Activated T-helper 1 cell treated with anti-CD3 and anti-CD28 coated beads, Interleukin-12 subunit alpha, Interleukin-12 subunit beta, Interleukin-2, Interleukin-4 antibody, amounts not matched to agents 30 ng/mL and 10 ng/mL and 1 ng/mL, durations not matched to agents 14 hours and 24 hours and 36 hours (primary cell): ENCODE results near the gene PRLH. TPM values are rescaled to one million over a fixed set of nuclear protein-coding genes. Genes with fewer than 3 reads are reported as not detected.

Experiments used
- DNase-seq: peaks from one replicate; pipeline ENCODE4 v3.0.0; 2021; ENCODE audit warnings: low spot score
- H3K27ac Mint-ChIP-seq: one replicate; pipeline ENCODE4 v1.8.0; 2021; ENCODE audit warnings: mild to moderate bottlenecking, mixed read lengths
- H3K27me3 Mint-ChIP-seq: one replicate; pipeline ENCODE4 v1.8.0; 2022; ENCODE audit warnings: mild to moderate bottlenecking, moderate library complexity, mixed read lengths; ENCODE audit not compliant: insufficient read depth
- H3K36me3 Mint-ChIP-seq: one replicate; pipeline ENCODE4 v1.8.0; 2021; ENCODE audit warnings: low read depth, mixed read lengths
- H3K4me1 Mint-ChIP-seq: one replicate; pipeline ENCODE4 v1.8.0; 2021; ENCODE audit warnings: low read depth, mixed read lengths
- H3K4me3 Mint-ChIP-seq: one replicate; pipeline ENCODE4 v1.8.0; 2021; ENCODE audit warnings: mild to moderate bottlenecking, moderate library complexity, mixed read lengths
- H3K9me3 Mint-ChIP-seq: one replicate; pipeline ENCODE4 v1.8.0; 2021; ENCODE audit warnings: mixed read lengths
- intact Hi-C: fragments of 100-400 bp; cut with micrococcal nuclease; formaldehyde crosslinking; loops from one replicate; pipeline ENCODE4 v1.15.1; 2024
- total RNA-seq: library from RNA; stranded (reverse); gene quantifications from 2 replicates; pipeline ENCODE4 v1.2.3, GENCODE V29; 2022

Gene PRLH
- total RNA-seq, 1 donor from 2014 or later: not detected

DNA sequence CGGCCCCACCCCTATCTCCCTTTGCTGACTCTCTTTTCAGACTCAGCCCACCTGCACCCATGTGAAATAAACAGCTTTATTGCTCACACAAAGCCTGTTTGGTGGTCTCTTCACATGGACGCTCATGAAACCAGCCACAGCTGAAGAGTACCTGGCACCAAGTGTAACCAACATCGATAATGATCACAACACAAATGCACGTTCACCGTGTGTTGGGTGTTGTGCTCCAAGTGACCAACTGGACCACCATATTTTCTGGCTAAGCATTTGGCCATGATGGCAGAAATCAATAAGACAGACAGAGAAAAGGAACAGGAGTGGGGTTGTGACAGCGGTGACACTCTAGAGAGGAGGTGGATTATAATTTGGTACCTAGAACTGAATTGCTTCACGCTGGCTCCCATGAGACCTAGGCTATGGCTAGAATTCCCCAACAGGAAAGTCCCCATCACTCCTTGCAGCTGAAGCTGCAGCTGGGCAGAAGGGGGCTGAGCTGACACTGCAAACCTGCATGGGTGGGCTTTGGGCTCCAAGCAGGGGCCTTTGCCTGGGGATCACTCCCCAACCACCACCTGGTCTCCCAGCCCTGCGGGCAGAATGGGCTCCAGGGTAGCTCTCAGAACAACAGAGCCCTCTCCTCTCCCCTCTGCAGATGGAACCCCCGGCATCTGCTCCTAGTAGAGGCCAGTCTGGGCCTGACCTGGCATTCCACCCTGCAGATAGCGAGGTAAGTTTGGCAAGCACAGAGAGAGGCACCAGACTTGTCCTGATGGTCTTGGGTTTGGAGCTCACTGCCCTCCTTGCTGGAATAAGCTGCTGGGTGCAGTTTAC lies 46.4 kb downstream of the PRLH start:
- no peak overlapping the region for H3K27ac Mint-ChIP-seq
- intact Hi-C loops: no loop called here
- DNase-seq: no peak
- H3K4me3 Mint-ChIP-seq: no peak overlapping the region
- no peaks in the 10 kb centered on the region for H3K36me3 Mint-ChIP-seq
- H3K4me1 Mint-ChIP-seq: peaks cover 17% of the 10 kb centered on the region
- H3K27me3 Mint-ChIP-seq: peaks cover 7% of the 10 kb centered on the region
- H3K9me3 Mint-ChIP-seq: no peaks in the 10 kb centered on the region

DNA sequence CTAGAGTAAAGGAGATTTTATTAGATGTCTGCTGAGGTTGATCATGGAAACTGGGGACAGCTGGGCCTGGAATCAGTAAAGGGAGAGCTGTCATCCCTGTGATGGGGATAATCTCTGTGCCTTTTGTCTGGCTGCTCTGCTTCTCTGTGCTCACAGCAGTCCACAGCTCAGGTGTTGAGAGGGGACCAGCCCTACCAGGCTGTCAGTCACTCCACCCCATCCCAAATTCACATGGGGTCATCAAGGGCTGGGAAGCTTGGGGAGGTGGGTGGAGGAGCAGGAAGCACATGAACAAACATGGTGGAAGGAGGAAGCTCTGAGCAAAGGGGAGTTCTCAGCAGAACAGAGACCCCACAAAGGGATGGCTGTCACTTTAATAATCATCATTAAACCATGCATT lies 47.3 kb downstream of the PRLH start:
- H3K36me3 Mint-ChIP-seq: no peaks in the 10 kb centered on the region
- H3K4me1 Mint-ChIP-seq: peaks cover 22% of the 10 kb centered on the region
- peaks cover 9% of the 10 kb centered on the region for H3K27me3 Mint-ChIP-seq
- no peak overlapping the region for H3K27ac Mint-ChIP-seq
- intact Hi-C loops: no loop called here
- H3K4me3 Mint-ChIP-seq: no peak overlapping the region
- H3K9me3 Mint-ChIP-seq: no peaks in the 10 kb centered on the region
- DNase-seq: no peak

DNA sequence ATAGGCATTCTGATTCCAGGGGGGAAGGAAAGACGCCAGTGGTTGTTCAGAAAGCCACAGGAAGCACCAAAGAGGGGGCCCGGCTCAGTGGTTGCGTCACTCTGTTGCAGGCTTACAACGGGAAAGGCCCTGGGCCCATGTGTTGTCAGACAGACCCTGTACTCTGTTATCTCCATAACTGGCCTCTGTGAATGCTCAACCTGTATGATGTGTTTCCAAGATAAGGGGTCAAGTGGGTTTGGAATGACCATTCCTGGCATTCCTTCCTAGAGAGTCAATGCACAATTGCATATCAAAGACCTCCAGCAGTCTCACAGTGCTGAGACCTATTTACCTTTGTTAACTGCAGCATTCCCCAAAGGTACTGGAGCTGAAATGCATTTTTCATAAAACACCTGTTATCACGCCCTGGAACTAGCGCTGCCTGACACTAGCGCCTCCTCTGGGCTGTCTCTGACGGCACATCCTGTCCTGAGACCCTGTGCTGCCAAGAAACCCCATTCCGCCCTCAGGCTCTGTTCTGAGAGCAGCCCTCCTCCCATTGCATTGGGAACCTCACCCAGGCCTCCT lies 47.9 kb downstream of the PRLH start:
- Mint-ChIP-seq H3K4me3 (no peak overlapping the region), H3K27me3 (peaks cover 9% of the 10 kb centered on the region), H3K27ac (no peak overlapping the region), H3K4me1 (peaks cover 22% of the 10 kb centered on the region), H3K9me3 (no peaks in the 10 kb centered on the region), H3K36me3 (no peaks in the 10 kb centered on the region)
- intact Hi-C loops: no loop called here
- no peak for DNase-seq

DNA sequence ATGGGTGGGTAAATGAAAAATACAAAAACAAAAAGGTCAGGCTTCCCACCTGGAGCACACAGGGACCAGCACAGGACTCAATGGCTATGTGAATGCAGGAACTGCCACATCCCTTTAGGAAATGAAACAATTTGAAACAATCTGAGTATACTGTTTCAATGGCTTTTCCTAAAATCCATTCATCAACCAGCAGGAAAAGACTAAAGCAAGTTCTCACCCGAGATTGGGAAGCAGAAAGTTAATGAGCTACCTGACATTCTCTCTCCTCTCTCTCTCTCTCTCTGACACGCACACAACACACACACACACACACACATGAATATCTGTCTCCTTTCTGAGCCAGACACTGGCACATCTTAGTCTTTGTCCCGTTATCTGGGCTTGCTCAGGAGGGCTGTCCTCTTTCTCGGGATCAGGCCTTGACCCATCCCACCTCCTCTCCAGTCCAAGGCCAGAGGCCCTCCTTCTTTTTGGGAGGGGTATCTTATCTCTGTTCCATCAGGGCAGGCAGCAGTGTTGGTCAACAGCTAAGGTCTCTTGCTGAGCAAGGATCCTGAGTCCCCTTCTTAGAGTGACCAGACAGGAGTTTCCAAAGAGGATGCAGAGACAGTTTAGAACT lies 49.4 kb downstream of the PRLH start:
- intact Hi-C loops: no loop called here
- Mint-ChIP-seq H3K36me3 (no peaks in the 10 kb centered on the region), H3K4me1 (peaks cover 22% of the 10 kb centered on the region), H3K27me3 (peaks cover 7% of the 10 kb centered on the region), H3K4me3 (no peak overlapping the region), H3K27ac (no peak overlapping the region), H3K9me3 (no peaks in the 10 kb centered on the region)
- no peak for DNase-seq

DNA sequence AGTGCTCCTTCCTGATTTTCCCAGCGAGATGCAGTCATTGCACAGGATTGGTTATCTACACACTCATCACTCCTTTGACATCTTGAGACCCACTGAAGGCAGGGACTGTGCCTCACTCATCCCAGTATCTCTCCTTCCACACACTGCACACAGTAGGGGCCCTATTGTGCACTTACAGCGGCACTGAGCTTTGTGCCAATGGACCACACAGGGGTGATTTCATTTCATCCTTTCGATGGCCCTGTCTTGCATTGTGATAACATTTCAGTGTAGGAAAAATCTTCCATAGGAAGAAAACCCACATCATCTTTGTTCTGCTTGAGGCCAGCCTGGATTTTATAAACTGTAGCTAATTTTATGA lies 50.0 kb downstream of the PRLH start:
- peaks cover 22% of the 10 kb centered on the region for H3K4me1 Mint-ChIP-seq
- H3K4me3 Mint-ChIP-seq: no peak overlapping the region

More for the DNA sequence above, 50.0 kb downstream of the PRLH start:
- H3K36me3 Mint-ChIP-seq: no peaks in the 10 kb centered on the region
- H3K27me3 Mint-ChIP-seq: peaks cover 7% of the 10 kb centered on the region
- H3K9me3 Mint-ChIP-seq: no peaks in the 10 kb centered on the region
- no peak for DNase-seq
- intact Hi-C loops: no loop called here
- H3K27ac Mint-ChIP-seq: no peak overlapping the region

Other genes starting within 250 kb of the PRLH start
- gene COL6A3, start 152.4 kb upstream of the PRLH start, total RNA-seq: 13.1 and 15.5 TPM in 2 replicates
- not detected in 2 replicates for gene MLPH, start 79.3 kb upstream of the PRLH start, total RNA-seq
- not detected in 2 replicates for gene RAB17, start 24.2 kb downstream of the PRLH start, total RNA-seq
- 212 and 226 TPM in 2 replicates for gene LRRFIP1, start 61.0 kb downstream of the PRLH start, total RNA-seq
- 0.49 and 1.1 TPM in 2 replicates for gene RBM44, start 232.2 kb downstream of the PRLH start, total RNA-seq